Rectal smooth muscle tissue (tissue), 1 donor: ENCODE data around the gene ISLR.

Experiments
- H3K27ac ChIP-seq: one replicate; pipeline ENCODE4 v1.7.0; 2013; ENCODE audit warnings: low read depth, low read length, inconsistent platforms
- H3K27me3 ChIP-seq: one replicate; pipeline ENCODE4 v1.7.0; 2013; ENCODE audit warnings: low read length; ENCODE audit not compliant: control insufficient read depth, insufficient read depth
- H3K36me3 ChIP-seq: one replicate; pipeline ENCODE4 v1.7.0; 2013; ENCODE audit warnings: low read length; ENCODE audit not compliant: control insufficient read depth, insufficient read depth
- H3K4me1 ChIP-seq: one replicate; pipeline ENCODE4 v1.7.0; 2013; ENCODE audit warnings: low read length; ENCODE audit not compliant: control insufficient read depth, insufficient read depth
- H3K4me3 ChIP-seq: one replicate; pipeline ENCODE4 v1.7.0; 2013; ENCODE audit warnings: low read length
- H3K9ac ChIP-seq: one replicate; pipeline ENCODE4 v1.7.0; 2013; ENCODE audit warnings: low read length

The ISLR gene

GRCh38 chr15:74179983-74180880, 6.7 kb downstream of the ISLR start:
- Histone ChIP-seq H3K9ac (no peak overlapping the region), H3K36me3 (no peaks in the 10 kb centered on the region), H3K27ac (no peak overlapping the region), H3K4me3 (no peak overlapping the region), H3K27me3 (no peaks in the 10 kb centered on the region), H3K4me1 (peaks cover 13% of the 10 kb centered on the region)

DNA sequence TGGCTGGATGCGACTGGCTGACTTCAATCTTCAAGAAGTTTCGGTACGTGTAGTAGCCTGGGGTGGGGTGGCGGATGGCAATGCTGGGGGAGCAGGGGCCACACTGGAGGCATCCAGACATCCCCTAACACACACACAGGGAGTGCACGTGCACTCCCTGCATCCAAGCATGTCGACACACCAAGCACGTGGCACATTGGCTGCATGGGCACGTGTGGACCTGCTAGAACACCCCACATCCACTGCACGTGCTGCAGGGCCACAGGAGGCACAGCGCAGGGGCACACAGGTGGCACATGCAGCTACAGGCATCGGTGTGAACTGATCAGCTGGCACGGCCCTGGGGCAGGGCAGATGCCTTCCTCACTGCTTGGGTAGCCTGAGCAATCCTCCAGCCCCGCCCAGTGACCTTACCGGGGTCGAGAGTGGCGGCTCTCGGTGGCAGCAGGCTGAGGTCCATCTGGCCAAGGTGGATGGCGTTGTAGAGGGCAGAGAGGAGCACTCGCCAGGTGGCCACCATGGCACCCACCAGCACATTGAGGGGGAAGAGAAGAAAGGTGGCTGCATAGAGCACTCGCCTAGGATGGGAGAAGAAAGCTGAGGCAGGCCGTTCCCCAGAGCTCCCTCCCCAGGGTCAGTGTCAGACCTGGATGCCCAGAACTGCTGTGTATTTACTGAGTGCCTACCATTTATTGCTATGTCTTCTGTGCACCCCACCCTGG, 7.5 kb downstream of the ISLR start:
- H3K4me3 ChIP-seq: no peak overlapping the region
- no peaks in the 10 kb centered on the region for H3K27me3 ChIP-seq
- H3K4me1 ChIP-seq: peaks cover 12% of the 10 kb centered on the region
- H3K27ac ChIP-seq: no peak overlapping the region
- H3K9ac ChIP-seq: no peak overlapping the region
- H3K36me3 ChIP-seq: no peaks in the 10 kb centered on the region

DNA sequence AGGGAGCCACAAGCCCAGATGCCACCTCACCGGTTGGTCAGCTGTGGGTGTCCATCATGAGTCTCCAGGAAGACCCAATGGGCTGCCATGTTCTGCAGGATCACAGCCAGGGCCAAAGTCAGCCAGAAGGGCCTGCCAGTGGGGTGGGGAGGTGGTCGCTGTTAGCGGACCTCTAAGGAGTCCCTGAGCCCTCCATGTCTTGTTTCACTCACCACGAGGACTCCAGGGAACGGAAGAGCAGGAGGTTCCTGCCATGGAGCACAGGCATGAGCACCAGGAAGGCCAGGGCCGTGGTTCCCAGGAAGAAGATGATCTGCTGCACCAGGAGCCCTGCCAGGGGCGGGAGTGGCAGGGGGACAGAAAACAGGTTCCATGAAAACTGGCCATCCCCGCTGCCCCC, 8.6 kb downstream of the ISLR start:
- no peak overlapping the region for H3K4me3 ChIP-seq
- H3K4me1 ChIP-seq: peaks cover 7% of the 10 kb centered on the region
- H3K27ac ChIP-seq: no peak overlapping the region
- no peaks in the 10 kb centered on the region for H3K27me3 ChIP-seq
- H3K9ac ChIP-seq: no peak overlapping the region
- H3K36me3 ChIP-seq: no peaks in the 10 kb centered on the region

GRCh38 chr15:74184582-74185091, 11.1 kb downstream of the ISLR start:
- H3K36me3 ChIP-seq: no peaks in the 10 kb centered on the region
- no peak overlapping the region for H3K9ac ChIP-seq
- no peak overlapping the region for H3K4me3 ChIP-seq
- no peaks in the 10 kb centered on the region for H3K27me3 ChIP-seq
- no peak overlapping the region for H3K27ac ChIP-seq
- H3K4me1 ChIP-seq: no peaks in the 10 kb centered on the region

DNA sequence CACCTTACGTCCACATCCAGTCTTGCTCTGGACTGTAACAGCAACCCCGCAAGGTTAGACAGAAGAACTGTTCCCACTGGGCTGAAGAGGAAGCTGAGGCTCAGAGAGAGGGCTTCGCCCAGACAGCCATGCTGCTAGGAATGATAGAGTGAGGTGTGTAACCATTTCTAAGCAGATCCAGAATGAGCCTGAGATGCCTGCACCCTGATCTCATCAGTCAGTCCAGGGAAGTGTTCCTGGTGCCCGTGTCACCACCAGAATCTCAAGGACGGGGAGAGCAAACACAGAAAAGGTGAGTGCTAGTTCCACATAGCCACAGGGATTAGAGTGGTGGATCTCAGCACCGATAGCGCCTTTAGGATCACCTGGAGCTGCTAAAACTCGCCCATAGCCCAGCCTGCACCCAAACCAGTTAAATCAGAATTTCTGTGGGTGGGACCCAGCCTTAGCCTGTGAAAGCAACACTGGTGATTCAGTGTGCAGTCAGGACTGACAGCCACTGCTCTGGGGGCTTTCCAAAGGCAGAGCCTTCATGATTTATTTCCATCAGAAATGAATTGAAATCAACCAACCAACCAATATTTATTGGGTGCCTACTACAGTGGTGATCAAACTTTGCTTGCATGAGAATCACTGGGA, 12.3 kb downstream of the ISLR start:
- Histone ChIP-seq H3K9ac (no peak overlapping the region), H3K27ac (no peak overlapping the region), H3K27me3 (no peaks in the 10 kb centered on the region), H3K4me1 (no peaks in the 10 kb centered on the region), H3K4me3 (no peak overlapping the region), H3K36me3 (no peaks in the 10 kb centered on the region)

DNA sequence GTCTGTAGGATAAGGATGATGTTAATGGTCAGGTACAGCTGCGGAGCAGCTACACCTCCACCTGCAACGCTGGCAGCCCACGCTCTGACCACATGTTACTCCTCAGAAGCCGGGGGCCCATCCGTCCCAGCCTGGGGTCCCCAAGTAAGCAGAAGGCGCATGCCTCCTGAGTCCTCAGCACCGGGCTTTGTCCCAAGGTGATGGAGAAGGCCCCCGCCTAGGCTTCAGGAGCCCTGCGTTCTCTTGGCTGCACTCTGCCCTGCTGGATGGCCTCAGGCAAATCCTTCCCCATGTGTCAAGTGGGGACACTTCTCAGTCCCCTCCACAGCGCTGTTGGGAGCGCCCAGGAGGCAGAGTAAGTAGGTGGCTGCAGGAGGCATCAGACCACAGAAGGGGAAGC, 14.7 kb downstream of the ISLR start:
- no peaks in the 10 kb centered on the region for H3K27me3 ChIP-seq
- H3K27ac ChIP-seq: no peak overlapping the region
- H3K36me3 ChIP-seq: no peaks in the 10 kb centered on the region
- H3K9ac ChIP-seq: no peak overlapping the region
- H3K4me3 ChIP-seq: no peak overlapping the region
- H3K4me1 ChIP-seq: no peaks in the 10 kb centered on the region

- Histone ChIP-seq H3K27ac (no peak overlapping the region), H3K4me3 (no peak overlapping the region), H3K27me3 (no peaks in the 10 kb centered on the region), H3K9ac (no peak overlapping the region), H3K36me3 (no peaks in the 10 kb centered on the region), H3K4me1 (no peaks in the 10 kb centered on the region)
These were observed 18.3 kb downstream of the ISLR start for GRCh38 chr15:74191798-74192197.

DNA sequence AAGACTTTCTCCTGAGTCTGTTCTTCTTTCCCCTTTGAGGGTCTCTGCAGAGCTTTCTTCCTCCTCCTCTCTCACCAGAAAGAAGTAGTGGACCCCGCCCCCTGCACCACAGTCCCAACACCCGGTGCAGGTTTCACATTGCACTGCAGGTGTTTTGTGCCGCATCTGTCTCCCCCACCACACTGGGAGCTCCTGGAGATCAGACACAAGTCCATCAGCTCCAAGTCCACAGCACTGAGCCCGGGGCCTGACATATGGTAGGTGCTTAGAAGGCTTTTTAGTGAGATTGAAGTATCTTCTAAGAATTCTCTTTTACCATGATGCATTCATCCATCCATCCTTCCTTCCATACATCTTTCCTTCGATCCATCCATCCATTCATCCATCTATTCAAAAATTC, 19.2 kb downstream of the ISLR start:
- no peak overlapping the region for H3K9ac ChIP-seq
- no peaks in the 10 kb centered on the region for H3K4me1 ChIP-seq
- no peak overlapping the region for H3K4me3 ChIP-seq
- H3K27me3 ChIP-seq: no peaks in the 10 kb centered on the region
- H3K27ac ChIP-seq: no peak overlapping the region
- H3K36me3 ChIP-seq: no peaks in the 10 kb centered on the region

DNA sequence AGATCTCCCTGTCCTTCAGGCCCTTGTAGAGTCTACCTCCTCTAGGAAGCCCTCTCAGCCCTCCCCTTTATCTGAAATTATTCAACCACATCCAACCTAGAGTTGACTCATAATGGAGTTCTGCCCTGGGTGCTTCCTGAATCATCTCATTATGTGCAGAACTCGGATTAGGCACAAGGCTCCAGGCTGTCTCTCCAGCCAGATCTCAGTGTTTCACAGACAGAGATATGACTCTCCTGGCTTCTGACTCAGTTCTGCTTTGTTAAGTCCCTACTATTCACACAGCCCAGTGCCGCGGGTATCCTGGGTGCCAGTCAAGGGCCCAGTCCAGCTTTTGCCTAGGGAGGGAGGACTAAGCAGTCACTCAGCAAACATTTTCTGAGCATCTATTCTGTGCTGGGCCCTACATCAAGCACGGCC, 19.8 kb downstream of the ISLR start:
- H3K27me3 ChIP-seq: no peaks in the 10 kb centered on the region
- H3K27ac ChIP-seq: no peak overlapping the region
- no peaks in the 10 kb centered on the region for H3K4me1 ChIP-seq
- no peaks in the 10 kb centered on the region for H3K36me3 ChIP-seq
- no peak overlapping the region for H3K4me3 ChIP-seq
- no peak overlapping the region for H3K9ac ChIP-seq

GRCh38 chr15:74193905-74194304, 20.4 kb downstream of the ISLR start:
- Histone ChIP-seq H3K4me1 (no peaks in the 10 kb centered on the region), H3K4me3 (no peak overlapping the region), H3K27me3 (no peaks in the 10 kb centered on the region), H3K36me3 (no peaks in the 10 kb centered on the region), H3K27ac (no peak overlapping the region), H3K9ac (no peak overlapping the region)

DNA sequence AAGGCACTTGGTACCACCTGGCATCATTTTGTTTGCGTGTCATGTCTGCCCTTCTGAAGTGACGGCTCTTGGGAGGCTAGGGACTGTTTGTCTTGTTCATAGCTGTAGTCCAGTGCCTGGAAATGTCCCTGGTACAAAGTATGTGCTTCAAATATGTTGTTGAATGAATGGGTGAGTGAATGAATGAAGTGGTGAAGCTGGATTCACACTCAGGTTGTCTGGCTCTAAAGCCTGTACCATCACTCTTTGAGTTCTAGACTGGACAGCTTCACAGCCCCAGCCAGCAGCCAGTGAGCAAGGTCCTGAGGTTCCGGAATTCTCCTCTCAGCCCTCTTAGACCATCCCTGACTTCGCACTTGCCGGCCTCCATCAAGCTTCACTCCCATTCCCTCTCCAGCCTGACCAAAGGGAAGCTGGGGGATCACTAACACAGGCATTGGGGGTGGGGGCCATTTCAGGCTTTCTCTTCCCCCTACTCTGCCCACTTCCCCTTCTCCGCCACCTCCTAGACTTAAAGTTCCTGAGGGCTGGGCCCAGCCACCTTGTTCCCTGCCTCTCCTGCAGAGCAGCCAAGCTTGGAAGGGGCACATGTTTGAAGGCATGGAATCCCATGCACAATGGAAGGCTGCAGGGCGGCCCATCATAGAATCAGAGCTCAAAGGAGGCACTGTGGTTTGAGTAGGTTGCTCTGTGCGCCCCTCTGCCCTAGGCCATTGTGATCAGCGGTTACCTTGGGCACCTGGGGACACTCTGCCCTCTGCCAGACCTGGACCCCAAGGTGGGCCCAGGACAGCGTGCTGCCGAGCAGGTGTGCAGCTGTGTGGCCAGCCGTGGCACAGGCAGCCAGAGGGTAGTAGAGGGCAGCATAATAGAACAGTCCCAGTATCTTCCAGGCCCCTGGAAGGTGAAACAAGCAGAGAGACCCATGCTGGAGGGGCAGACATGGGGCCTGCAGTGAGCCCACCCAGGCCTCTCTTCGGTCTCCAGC, 21.4 kb downstream of the ISLR start:
- Histone ChIP-seq H3K36me3 (no peaks in the 10 kb centered on the region), H3K27ac (no peak overlapping the region), H3K9ac (no peak overlapping the region), H3K4me3 (no peak overlapping the region), H3K27me3 (no peaks in the 10 kb centered on the region), H3K4me1 (no peaks in the 10 kb centered on the region)
